ENCODE data around the gene SAG.
A peak's percentile ranks its signal among the peaks of the same experiment; 100 is the strongest.

Gene SAG
- total RNA-seq: 0 to 4.4 (median 0.04) reads per million in 17 experiments

- DNase-seq: no peak
These were observed at the start of gene SAG for GRCh38 chr2:233307565-233307964. Gene SAG (plus strand): TSS chr2:233307816. CDS start chr2:233309190, 1,374 bp downstream.

- DNase-seq: no peak
These were observed 49.4 kb upstream of the SAG start for GRCh38 chr2:233258211-233258610.

- DNase-seq: no peak
These were observed 47.9 kb upstream of the SAG start for GRCh38 chr2:233259730-233260129.

- DNase-seq: peak in 1 of 4 experiments; percentile 20
These were observed 47.0 kb upstream of the SAG start for GRCh38 chr2:233260661-233261060.

GRCh38 chr2:233261819-233262555, 45.6 kb upstream of the SAG start:
- DNase-seq: no peak

- DNase-seq: no peak
These were observed 45.1 kb upstream of the SAG start for GRCh38 chr2:233262562-233262961.

- no peak for DNase-seq
These were observed 44.5 kb upstream of the SAG start for GRCh38 chr2:233263045-233263570.

- no peak for DNase-seq
These were observed 42.9 kb upstream of the SAG start for GRCh38 chr2:233264667-233265066.

- DNase-seq: no peak
These were observed 41.7 kb upstream of the SAG start for GRCh38 chr2:233265899-233266431.

GRCh38 chr2:233266481-233266880, 41.1 kb upstream of the SAG start:
- DNase-seq: no peak

- DNase-seq: no peak
These were observed 39.9 kb upstream of the SAG start for GRCh38 chr2:233267516-233268245.

- DNase-seq: no peak
These were observed 37.2 kb upstream of the SAG start for GRCh38 chr2:233270366-233270765.

- DNase-seq: no peak
These were observed 36.7 kb upstream of the SAG start for GRCh38 chr2:233270951-233271350.

GRCh38 chr2:233271693-233272092, 35.9 kb upstream of the SAG start:
- DNase-seq: no peak

- DNase-seq: no peak
These were observed 34.5 kb upstream of the SAG start for GRCh38 chr2:233273120-233273519.

GRCh38 chr2:233275223-233275622, 32.4 kb upstream of the SAG start:
- DNase-seq: no peak

GRCh38 chr2:233278921-233279320, 28.7 kb upstream of the SAG start:
- DNase-seq: no peak

- peak in 2 of 4 experiments; percentile 19 to 34 for DNase-seq
These were observed 27.4 kb upstream of the SAG start for GRCh38 chr2:233280114-233280693.

GRCh38 chr2:233281553-233281952, 26.1 kb upstream of the SAG start:
- DNase-seq: no peak

GRCh38 chr2:233281992-233282603, 25.5 kb upstream of the SAG start:
- no peak for DNase-seq

- no peak for DNase-seq
These were observed 21.7 kb upstream of the SAG start for GRCh38 chr2:233285921-233286320.

GRCh38 chr2:233287871-233288270, 19.7 kb upstream of the SAG start:
- DNase-seq: no peak

GRCh38 chr2:233288663-233289062, 19.0 kb upstream of the SAG start:
- no peak for DNase-seq

All from suppressor macrophage (primary cell).